Urothelium cell line (cell line): ENCODE results near the gene KLK3.
"Not testable (repeated sequence)": the region's sequence is repeated elsewhere in the genome, so short reads cannot be mapped to it uniquely, and the experiment has no call there.

Experiments used
- DNase-seq: peaks from one replicate; pipeline ENCODE4 v3.0.0; 2011; ENCODE audit warnings: low spot score, mixed read lengths
- FAIRE-seq: peaks from 2 replicates; lab custom pipeline; 2011; peaks lifted over from hg19 to GRCh38; lab: Jason Lieb, UNC

The KLK3 gene

GRCh38 chr19:50854636-50855410, at the start of gene KLK3:
Gene KLK3 (plus strand): TSS chr19:50854915. CDS start chr19:50854956, 41 bp downstream.
- FAIRE-seq (no peak), DNase-seq (no peak)

GRCh38 chr19:50808856-50809255, 45.9 kb upstream of the KLK3 start:
- DNase-seq (no peak), FAIRE-seq (no peak)

GRCh38 chr19:50811622-50812238, 43.0 kb upstream of the KLK3 start:
- FAIRE-seq, result peak; percentile 69

GRCh38 chr19:50812474-50812873, 42.2 kb upstream of the KLK3 start:
- DNase-seq, result no peak
- FAIRE-seq, result no peak

More at GRCh38 chr19:50811622-50812238, 43.0 kb upstream of the KLK3 start:
- DNase-seq, result not testable (repeated sequence)

GRCh38 chr19:50814883-50815282, 39.8 kb upstream of the KLK3 start:
- no peak for DNase-seq
- FAIRE-seq, result no peak

- DNase-seq (no peak), FAIRE-seq (no peak)
Measured at GRCh38 chr19:50815439-50815838, 39.3 kb upstream of the KLK3 start.

- FAIRE-seq (no peak), DNase-seq (peak; percentile 87)
Measured at GRCh38 chr19:50817941-50818858, 36.5 kb upstream of the KLK3 start.

- peak; percentile 66 for FAIRE-seq
- no peak for DNase-seq
Measured at GRCh38 chr19:50818859-50819472, 35.7 kb upstream of the KLK3 start.

- no peak for DNase-seq
- no peak for FAIRE-seq
Measured at GRCh38 chr19:50819636-50820035, 35.1 kb upstream of the KLK3 start.

- DNase-seq (no peak), FAIRE-seq (no peak)
Measured at GRCh38 chr19:50820086-50820485, 34.6 kb upstream of the KLK3 start.

- DNase-seq (peak; percentile 33), FAIRE-seq (no peak)
Measured at GRCh38 chr19:50820549-50821247, 34.0 kb upstream of the KLK3 start.

- FAIRE-seq (no peak), DNase-seq (no peak)
Measured at GRCh38 chr19:50821248-50821612, 33.5 kb upstream of the KLK3 start.

GRCh38 chr19:50821622-50822021, 33.1 kb upstream of the KLK3 start:
- DNase-seq, result no peak
- no peak for FAIRE-seq

GRCh38 chr19:50822661-50823208, 32.0 kb upstream of the KLK3 start:
- no peak for FAIRE-seq
- no peak for DNase-seq

- no peak for DNase-seq
Measured at GRCh38 chr19:50823389-50824042, 31.2 kb upstream of the KLK3 start, which contains the start of gene KLK1. Gene KLK1 (minus strand): TSS chr19:50823787. CDS start chr19:50823748, 39 bp downstream.

GRCh38 chr19:50826492-50827240, 28.0 kb upstream of the KLK3 start:
- FAIRE-seq (no peak), DNase-seq (no peak)

More at GRCh38 chr19:50823389-50824042, 31.2 kb upstream of the KLK3 start, which contains the start of gene KLK1:
- FAIRE-seq, result no peak

GRCh38 chr19:50827476-50827875, 27.2 kb upstream of the KLK3 start:
- DNase-seq (no peak), FAIRE-seq (no peak)

- DNase-seq (no peak), FAIRE-seq (no peak)
Measured at GRCh38 chr19:50829801-50830200, 24.9 kb upstream of the KLK3 start.
